Epithelial cell of esophagus (primary cell): ENCODE measurements around the gene CLPSL2.

Experiments used
- DNase-seq: peaks from one replicate; pipeline ENCODE4 v3.0.0; 2010; ENCODE audit warnings: low read depth
- H3K4me3 ChIP-seq: 2 replicates; pipeline ENCODE4 v1.5.1; 2011; ENCODE audit warnings: mild to moderate bottlenecking, low read length, control low read depth
- CTCF ChIP-seq: IDR thresholded peaks from 2 replicates; pipeline ENCODE4 v1.5.1; 2011; ENCODE audit warnings: low read depth, mild to moderate bottlenecking, low read length, control low read depth, inconsistent platforms; ENCODE audit not compliant: insufficient read depth; ENCODE audit errors: missing control alignments

The CLPSL2 gene

GRCh38 chr6:35786810-35787209 is 10.4 kb downstream of the CLPSL2 start:
- no peak overlapping the region for H3K4me3 ChIP-seq
- no peak for TF ChIP-seq CTCF
- DNase-seq, result no peak

- no peak overlapping the region for H3K4me3 ChIP-seq
- no peak for DNase-seq
- no peak for TF ChIP-seq CTCF
Measured at GRCh38 chr6:35787266-35788218, 11.1 kb downstream of the CLPSL2 start.

- no peak for TF ChIP-seq CTCF
- no peak overlapping the region for H3K4me3 ChIP-seq
- no peak for DNase-seq
Measured at GRCh38 chr6:35788423-35788982, 12.1 kb downstream of the CLPSL2 start.

GRCh38 chr6:35790683-35791082 is 14.3 kb downstream of the CLPSL2 start:
- no peak for TF ChIP-seq CTCF
- DNase-seq, result no peak
- no peak overlapping the region for H3K4me3 ChIP-seq

- no peak for DNase-seq
- H3K4me3 ChIP-seq, result no peak overlapping the region
- TF ChIP-seq CTCF, result no peak
Measured at GRCh38 chr6:35794536-35795452, 18.4 kb downstream of the CLPSL2 start.

GRCh38 chr6:35795453-35796071 is 19.2 kb downstream of the CLPSL2 start:
- H3K4me3 ChIP-seq, result no peak overlapping the region
- no peak for DNase-seq
- TF ChIP-seq CTCF, result no peak
